HG02588 (cell line): Measurements from ENCODE around the gene MAP3K14.
"Not testable (repeated sequence)": the region's sequence is repeated elsewhere in the genome, so short reads cannot be mapped to it uniquely, and the experiment has no call there.

Experiments
- ATAC-seq: cut with Tn5 transposase; IDR thresholded peaks from one replicate; pipeline ENCODE4 v1.9.1; 2021; ENCODE audit warnings: mild to moderate bottlenecking, moderate library complexity; ENCODE audit not compliant: unreplicated experiment

Gene MAP3K14

DNA sequence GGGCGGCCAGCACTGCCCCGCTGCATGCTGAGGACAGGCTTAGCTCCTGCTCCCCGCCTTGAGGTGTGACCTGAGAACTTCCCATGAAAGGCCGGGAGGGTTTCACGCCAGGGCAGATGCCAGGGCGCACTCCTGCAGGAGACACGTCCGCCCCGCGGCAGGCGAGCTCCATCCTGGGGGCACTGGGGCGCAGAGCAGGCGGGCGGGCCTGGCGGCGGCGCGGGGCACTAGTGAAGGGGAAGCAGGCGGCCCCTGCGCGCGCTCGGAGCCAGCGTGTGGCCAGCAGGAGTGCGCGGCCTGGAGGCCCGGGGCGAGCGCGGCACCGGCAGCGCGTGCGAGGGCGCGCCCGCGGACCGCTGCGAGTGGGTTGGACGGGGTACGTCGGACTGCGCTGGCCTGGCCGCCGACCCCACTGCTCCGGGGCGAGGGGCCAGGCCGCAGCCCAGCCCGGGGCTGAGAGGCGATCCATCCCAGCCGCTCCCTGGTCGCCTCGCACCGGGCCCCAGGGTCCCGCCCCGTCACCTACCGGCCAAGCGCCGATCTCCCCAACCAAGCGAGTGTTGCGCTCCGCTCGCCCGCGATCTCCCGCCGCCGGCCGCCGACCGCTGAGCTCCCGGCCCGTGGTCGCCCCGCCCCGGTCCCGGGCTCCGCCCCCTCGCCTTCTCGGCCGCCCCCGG lies at the start of gene MAP3K14:
Gene MAP3K14 (minus strand): TSS at position 587 of the 677 bp plus-strand sequence. CDS start 26,275 bp downstream, outside the sequence.
- ATAC-seq = peak; percentile 14

DNA sequence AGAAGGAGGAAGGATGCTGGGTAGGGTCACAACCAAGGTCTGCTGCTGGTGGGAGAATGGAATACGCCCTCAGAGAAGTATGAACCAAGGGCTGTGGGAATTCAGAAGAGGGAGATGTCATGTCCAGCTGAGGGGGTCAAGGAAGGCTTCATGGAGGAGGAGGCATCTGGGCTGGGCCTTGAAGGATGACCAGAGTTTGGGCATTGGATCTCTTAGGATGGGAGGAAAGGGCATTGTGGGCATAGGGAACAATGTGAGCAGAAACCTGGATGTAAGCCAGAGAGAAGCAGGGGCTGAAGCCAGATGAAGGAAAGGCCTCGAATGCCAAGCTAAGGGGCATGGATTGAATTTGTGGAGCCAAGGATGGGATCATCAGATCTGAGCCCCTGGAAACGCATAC lies 49.2 kb upstream of the MAP3K14 start:
- no peak for ATAC-seq

DNA sequence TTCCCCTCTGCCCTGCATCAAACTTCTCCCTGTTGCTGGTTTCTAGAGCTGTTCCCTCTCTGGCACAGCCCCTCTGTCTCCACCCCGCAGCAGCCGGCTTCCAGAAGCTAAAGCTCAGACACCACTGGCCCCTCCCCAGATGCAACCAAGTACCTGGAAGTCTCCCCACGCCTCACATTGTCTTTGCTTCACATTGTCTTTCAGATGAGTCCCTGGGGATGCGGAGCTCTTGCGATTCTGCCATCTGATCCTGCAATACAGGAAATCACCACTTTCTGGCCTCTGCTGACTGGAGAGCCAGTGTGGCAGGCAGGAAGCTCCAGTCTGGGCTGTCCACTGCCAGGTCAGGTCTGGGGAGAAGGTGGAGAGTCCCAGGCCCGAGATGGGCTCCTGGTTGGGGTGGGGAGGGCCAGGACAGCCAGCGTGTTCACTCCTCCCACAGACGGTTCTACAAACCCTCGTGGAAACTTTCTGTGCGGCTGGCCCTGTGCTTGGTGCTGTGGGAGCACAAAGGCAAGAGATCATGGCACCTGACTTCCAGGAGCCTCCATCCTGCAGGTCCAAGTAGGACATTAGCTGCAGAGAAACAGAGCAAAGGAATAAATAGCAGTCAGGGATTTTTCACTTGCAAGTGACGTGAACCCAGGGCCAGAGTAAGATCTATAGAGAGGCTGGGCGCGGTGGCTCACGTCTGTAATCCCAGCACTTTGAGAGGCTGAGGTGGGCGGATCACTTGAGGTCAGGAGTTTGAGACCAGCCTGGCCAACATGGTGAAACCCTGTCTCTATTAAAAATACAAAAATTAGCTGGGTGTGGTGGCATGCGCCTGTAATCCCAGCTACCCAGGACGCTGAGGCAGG lies 47.9 kb upstream of the MAP3K14 start:
- no peak for ATAC-seq

DNA sequence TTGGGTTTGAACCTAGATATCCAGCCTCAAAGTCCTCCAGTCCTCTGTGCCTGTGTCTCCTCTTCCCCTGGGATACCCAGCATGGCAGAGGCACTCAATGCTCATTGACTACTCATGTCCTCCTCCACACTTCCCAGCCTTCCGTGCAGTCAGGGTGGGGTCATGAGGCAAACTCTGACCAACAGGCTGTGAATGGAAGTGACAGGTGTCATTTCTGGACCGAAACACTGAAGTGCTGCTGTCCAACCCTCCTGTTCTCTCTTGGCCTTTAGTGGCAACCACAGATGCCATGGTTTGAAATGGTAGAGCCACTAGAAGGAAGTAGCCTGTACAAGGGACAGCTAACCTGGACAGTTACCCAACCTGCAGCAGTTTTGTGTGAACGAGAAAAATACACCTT lies 46.7 kb upstream of the MAP3K14 start:
- no peak for ATAC-seq

DNA sequence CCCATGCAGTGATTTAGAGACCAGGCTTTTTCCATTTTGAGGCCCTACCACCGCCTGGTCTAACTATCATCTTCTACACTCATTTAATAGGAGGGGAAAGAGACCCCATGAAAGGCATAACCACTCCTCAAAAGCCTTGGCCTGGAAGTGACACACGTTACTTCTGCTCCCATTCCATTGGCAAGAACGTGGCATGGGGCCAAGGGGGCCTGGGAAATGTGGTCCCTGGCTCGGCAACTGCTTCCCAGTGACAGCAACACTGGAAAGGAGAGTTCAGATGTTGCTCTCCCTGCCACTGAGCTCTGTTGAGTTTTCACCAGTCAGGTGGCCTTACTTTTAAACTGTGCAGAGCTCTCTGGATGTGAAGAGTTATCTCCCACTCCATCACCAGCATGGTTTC lies 45.2 kb upstream of the MAP3K14 start:
- ATAC-seq = no peak

DNA sequence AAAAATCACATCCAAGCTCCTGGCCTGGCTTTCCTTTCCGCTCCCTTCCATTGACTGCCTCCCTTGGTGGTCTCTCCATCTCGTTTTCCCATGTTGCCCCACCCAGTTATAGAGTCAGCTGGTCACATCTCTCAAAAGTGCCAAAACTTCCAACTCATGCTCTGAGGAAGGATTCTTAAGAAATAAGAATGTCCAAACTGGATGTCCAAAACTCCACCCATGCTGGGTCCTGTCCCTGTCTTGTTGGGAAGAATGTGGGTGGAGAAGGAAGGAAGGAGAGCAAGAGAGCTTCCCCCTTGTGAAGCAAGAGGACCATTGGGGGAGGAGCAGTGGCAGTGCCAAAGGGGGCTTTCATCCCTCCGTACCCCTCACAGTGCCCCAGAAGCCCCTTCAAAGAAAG lies 44.6 kb upstream of the MAP3K14 start:
- ATAC-seq = no peak

DNA sequence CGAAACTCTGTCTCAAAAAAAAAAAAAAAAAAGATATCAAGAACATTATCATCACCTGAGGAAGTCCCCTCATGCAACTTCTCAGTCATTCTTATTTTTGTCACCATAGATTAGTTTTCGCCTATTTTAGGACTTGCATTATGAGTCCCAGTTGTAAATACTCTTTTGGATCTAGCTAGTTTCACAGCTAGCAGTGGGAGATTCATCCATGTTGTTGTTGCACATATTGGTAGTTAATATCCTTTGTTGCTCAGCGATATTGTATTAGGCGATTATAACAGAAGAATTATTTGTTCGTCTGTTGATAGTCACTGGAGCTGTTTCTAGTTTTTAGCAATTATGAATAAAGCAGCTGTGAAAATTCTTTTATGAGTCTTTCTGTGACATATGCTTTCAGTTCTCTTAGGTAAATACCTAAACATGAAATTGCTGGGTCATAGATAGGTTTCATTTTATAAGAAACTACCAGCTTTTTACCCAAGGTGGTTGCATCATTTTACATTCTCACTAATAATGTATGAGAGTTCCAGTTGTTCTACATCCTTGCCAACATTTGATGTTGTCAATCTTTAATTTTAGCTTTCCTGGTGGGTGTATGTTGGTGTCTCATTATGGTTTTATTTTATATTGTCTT lies 40.7 kb upstream of the MAP3K14 start:
- no peak for ATAC-seq

DNA sequence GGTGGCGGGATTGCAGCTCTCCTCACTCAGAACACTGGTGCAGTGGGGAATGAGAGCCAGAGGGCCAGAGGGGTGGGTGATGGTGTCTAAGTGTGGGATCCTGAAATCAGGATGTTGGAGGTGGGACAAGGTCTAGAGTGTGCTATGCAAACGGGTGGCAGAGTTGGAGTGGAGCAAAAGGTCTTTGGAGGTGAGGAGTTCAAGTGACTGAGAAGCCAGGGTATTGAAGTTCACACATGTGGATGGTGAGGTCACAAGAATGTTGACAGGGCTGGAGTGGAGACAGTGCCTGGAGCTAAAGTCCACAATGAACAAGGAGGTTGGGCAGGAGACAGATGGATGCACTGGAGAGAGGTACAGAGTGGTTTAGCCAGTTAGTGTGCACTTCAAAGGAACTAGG lies 38.3 kb upstream of the MAP3K14 start:
- ATAC-seq = no peak

DNA sequence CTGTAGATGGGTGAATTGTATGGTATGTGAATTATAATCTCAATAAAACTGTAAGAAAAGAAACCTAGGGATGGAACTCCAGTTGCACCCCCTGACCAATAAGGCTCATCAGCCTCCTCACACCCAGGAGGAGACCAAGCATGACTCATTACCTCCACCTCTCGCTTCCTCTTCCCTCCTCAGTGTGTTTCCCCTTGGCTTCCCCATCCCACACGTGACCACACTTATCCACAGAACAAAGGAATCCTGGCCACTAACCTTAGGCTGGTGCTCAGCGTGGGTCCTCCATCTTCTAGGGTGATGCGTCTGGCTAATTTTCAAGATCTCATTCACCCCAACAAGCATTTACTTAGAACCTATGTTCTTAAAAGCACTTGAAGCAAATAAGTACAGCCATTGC lies 36.2 kb upstream of the MAP3K14 start:
- no peak for ATAC-seq

DNA sequence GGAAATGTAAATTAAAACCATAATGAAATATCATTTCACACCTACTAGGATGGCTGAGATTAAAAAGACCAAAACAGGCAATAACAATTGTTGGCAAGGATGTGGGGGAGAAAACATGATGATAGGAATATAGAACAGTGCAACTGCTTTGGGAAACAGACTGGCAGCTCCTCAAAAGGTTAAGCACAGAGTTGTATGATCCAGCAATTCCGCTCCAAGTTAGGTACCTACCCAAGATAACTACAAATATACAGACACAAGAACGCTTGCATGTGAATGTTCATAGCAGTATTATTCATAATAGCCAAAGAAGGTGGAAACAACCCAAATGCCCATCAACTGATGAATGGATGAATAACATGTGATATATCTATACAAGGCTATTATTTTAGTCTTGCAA lies 35.0 kb upstream of the MAP3K14 start:
- ATAC-seq = no peak

DNA sequence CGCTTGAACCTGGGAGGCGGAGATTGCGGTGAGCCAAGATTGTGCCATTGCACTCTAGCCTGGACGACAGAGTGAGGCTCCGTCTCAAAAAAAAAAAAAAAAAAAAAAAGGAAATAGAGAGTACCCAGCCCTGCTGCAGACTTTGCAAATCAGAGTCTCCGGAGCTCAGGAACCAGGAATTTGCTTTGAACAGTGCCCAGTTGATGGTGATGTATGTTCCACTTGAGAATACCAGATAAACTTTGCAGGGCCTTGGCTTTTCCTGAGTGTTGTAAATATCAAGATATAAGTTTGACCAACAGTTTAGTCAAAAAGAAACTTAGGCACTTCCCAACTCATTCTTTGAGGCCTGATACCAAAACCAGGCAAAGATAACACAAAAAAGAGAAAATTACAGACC lies 30.6 kb upstream of the MAP3K14 start:
- ATAC-seq = no peak

DNA sequence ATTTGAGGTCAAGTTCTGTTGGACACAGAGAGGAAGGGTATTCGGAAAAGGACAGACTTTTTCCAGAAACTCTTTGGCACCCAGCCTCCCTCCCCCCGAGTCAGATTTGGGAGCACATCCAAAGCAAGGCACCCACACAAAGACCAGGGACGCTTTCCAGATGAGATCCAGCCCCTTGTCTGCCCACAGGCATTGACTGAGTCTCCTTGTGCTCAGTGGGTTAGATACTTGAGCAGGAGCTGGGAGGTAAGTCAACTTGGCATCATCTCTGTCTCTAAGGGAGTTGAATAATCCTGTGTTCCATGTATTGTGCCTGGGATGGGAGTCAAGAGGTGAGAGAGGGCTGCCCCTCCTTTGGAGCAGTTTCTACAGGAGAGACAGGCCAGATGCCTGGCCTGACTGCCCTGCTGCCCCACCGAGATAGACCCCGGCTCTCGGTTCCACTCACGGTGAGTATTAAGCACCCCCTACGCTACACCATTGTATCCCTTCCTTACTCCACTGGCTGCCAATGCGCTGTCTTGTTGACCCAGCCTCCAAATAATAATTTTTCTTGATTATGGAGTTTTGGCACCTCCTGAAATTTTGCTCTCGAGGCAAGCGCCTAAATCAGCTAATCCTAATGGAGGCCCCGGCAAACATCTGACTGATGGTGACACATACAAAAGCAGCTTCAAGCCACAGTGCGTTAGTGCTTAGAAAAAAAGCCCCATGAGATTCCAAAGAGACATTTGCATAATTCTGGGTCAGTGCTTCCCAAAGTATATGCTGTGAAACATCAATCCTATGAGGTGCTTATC lies 29.6 kb upstream of the MAP3K14 start:
- no peak for ATAC-seq

DNA sequence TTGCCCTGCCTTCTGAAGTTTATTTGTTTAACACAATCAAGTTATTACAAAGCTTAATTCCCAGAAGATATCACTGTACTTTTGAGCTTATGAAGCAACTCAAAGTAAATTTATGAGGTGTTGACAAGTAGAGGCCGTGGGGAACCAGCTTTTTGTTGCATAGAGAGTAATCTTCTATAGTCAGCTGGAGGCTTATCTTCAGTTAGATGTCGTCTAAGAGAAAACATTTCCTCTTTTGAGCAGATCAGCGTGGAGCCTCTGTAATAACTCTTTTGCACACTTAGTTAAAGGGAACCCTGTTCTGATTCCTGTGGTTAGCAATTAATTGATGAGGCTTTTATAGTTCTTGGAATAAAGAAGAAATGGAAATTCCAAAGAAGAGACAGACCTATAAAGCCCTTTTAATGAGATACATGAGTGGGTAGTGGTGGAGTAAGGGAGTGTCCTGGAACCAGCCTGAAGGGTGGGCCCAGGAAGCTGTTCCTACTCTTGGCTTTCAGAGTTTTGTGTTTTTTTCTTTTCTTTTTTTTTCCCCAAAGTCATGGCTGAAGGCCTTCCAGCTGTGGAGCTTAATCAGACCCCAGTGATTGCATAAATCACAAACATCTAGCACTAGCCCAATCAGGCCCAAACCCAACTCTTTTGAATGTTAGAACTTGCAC lies 28.9 kb upstream of the MAP3K14 start:
- no peak for ATAC-seq

DNA sequence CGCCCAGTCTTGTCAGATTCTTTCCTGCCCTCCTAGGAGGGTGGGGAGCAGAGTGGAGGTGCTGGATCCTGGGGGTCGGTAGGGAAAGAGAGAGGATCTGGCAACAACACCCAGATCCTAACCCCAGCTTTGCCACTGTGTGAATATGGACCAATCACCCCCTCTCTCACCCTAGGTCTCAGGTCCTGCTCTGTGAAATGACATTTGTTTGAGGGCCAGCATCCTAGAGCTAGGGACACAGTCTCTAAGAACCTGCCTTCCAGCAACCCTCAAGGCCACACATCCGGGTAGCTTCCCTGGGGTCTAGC lies 28.4 kb upstream of the MAP3K14 start:
- ATAC-seq = no peak

DNA sequence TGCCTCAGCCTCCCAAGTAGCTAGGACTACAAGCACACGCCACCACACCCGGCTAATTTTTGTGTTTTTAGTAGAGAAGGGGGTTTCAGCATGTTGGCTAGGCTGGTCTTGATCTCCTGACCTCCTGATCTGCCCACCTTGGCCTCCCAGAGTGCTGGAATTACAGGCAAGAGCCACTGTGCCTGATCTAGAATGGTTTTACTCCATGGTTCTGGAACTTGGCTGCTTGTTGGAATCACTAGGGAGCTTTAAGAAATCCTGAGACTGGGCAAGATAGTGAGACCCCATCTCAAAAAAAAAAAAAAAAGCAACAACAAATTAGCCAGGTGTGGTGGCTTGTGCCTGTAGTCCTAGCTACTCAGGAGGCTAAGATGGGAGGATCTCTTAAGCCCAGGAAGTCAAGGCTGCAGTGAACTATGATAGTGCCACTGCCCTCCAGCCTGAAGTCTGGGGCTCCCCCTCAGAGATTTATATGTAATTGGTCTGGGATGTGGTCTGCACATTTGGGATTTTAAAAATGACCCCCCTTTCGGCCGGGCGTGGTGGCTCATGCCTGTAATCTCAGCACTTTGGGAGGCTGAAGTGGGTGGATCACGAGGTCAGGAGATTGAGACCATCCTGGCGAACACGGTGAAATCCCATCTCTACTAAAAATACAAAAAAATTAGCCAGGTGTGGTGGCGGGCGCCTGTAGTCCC lies 27.3 kb upstream of the MAP3K14 start:
- not testable (repeated sequence) for ATAC-seq

DNA sequence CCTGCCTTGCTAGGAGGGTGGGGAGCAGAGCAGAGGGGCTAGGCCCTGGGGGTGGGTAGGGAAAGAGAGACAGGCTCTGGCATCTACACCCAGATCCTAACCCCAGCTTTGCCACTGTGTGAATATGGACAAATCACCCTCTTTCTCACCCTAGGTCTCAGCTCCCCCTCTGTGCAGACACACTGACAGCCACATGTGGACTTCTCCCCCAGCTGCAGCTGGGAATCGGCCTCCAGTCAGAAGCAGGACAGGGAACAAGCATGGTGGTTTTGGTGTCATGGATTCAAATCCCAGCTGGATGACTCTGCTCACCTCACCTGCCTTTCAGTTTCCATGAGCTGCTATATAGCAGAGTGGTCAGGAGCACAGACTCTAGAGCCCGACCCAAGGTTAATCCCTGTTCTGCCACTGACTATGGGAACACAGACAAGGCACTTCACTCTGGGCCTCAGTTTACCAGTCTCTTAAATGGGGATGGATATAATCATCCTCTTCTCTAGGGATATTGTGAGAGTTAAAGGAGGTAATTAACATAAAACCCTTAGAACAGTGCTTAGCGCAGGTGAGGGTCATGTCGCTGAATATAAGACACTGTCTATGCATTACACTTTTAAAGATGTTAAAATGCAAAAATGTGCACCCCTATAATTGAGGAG lies 26.2 kb upstream of the MAP3K14 start:
- no peak for ATAC-seq

DNA sequence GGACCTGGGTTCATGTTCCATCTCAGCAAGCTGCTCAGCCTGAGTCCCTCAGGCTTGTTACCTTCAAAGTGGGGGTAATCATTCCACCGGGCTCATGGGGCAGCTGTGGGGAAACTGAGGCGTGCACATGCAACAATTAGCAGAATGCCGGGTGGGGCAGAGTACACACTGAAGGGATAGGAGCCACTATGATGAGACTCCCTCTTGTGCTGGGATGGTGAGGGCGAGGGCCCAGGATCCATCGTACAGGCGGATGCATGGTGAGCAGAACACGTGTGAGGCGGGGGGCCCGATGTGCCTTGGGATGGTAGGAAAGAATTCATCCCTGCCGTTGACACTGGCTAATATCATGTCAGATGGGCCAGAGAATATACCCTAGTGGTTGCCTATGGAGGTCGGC lies 25.5 kb upstream of the MAP3K14 start:
- ATAC-seq = no peak

DNA sequence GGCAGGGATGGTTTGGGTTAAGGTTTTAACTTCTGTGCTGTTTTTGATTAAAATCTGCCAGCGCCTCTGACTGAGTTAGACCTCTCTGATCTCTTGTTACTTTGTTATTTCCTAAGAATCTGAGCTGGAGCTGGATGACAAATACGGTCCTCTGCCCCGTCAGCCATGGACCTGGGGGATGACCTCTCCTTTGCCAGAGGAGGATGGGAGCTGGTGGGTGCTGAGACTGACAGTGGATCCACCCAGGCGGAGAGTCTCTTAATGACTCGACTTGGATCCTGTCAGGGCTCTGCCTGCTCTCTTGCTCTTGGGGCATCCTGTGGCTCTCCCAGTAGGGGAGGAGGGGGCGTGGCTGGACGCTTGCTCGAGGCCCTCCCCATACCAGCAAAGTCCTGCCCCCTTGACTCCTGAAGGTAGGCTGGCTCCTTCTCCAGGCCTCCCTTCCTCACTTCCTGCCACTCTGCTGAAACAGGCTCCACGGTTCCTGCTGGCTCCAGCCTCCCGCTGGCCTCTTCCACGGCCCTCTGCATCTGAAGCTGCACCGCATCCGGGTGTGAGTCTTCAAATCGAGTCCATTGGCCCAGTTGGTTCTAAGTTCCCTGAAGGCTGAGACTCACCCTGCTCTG lies 24.8 kb upstream of the MAP3K14 start:
- ATAC-seq = no peak
